H4 (cell line): ENCODE data around the gene CSMD2. TPM values are rescaled to one million over a fixed set of nuclear protein-coding genes. Genes with fewer than 3 reads are reported as not detected.

Experiments used
- DNase-seq: peaks from one replicate; pipeline ENCODE4 v3.0.0-alpha.2; 2015; ENCODE audit warnings: low spot score
- total RNA-seq: library from RNA; depleted of rRNA; stranded (reverse); fragments of >200 nt; shearing (Covaris generic); gene quantifications from 2 replicates; pipeline ENCODE4 v1.2.3, GENCODE V29; 2014

CSMD2 gene
- total RNA-seq, 1 experiment from 2014 or later = not detected

DNA sequence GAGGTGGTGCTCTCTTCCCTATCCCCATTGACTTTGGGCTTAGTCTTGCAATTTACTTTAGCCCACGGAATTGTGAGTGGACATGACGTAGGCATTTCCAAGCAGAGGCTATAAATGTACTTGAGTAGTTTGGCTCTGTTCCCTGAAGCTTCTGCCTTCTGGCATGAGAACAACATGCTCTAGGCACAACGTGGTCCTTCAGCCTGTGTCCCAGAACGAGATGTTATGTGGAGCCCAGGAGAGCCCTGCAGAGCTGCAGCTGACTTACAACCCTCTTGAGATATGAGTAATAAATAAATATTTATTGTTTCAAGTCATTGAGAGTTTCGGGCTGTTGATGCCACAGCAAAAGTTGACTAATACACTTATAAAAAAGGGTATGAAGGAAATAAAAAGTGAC, 406.3 kb downstream of the CSMD2 start:
- DNase-seq = no peak

DNA sequence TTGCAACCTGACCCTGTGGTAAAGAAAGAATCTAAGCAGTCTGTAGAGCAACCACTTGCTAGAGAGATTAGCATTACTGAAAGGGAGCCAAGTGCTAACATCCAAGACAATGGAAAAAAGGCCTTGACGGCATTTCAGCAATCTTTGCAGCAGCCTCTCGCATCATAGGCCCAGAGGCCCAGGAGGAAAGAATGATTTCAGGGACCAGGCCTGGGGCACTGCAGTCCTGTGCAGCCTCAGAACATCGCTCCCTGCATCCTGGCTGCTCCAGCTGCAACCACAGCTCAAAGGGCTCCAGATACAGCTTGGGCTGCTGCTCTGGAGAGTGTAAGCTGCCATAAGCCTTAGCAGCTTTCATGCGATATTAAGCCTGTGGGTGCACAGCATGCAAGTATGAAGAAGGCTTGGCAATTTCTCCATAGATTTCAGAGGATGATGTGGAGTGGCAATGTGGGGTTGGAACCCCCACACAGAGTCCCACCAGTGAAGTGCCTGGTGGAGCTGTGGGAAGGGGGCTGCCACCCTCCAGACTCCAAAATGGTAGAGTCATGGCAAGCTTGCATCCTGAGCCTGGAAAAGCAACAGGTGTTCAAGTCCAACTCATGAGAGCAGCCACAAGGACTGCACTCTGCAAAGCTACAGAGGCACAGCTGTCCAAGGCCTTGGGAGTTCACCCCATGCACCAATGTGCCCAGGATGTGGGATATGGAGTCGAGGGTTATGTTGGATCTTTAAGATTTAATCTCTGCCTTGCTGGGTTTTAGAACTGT, 411.8 kb downstream of the CSMD2 start:
- no peak for DNase-seq

DNA sequence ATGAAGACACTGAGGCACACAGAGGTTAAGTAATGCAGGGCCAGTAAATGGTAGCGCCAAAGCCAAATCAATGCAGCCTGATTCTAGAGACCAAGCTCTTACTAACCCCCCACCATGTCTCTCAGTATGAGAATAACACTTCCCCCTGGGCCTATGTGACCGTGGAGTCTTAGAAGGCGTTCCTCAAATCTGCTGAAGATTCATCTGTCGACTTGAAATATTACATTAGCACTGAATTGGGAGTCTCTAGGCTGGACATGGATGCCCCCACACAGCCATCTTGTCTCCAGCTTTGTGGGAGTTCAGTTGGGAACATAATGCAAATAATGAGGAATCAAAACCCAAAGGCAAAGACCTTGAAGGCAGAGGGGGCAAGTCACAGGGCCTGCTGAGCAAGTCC, 419.1 kb downstream of the CSMD2 start:
- no peak for DNase-seq

DNA sequence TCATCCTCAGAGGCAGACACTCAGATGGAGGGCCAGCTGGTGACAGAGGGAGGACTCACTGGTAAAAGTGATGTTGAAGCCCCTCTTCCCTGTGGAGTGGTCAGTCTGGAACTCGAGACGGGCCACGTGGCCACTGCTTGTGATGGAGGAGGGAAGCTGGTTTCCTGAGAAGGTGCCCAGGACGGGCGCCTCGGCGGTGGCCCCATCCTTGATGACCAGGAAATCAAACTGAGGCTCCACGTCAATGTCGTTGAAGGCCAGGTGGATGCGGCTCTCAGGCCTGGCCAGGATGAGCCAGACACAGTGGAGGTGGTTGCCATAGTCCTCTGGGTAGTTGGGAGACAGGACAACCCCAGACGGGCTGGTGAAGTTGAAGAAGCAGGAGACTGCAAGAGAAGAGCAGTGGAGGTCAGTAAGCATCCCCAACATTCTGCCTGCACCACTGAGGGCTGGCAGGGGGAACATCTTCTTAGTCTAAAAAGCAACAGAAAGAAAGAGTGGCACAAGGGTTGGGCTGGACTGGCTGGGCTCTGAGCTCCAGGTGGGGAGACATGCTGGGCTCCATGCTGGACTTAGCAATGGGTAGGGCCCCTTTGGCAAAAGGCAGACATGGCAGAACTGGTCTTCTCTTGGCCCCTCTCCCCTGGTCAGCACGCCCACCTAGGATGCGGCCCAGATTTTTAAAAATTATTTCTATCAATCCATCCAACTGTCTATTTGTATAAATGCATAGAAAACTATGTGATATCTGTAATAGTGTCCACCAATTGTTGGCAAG, 421.6 kb downstream of the CSMD2 start:
- no peak for DNase-seq

DNA sequence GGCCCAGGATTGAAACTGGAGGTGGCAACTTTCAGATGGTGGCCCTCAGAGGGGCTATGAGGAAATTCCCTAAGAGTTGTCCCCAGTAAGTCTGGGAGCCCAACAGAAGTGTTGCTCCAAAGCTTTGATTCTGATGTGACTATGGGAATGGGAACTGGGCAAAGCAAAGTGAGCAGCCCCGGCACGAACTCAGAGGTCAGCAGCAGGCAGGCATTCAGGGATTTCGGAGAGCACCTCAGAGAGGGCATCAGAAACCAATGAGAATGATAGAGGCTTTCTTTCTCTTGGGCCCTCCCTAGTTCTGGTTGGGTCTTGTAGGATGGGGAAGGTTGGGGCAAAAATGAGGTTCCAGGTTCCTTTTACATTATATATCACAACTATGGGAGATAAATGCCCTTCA, 422.4 kb downstream of the CSMD2 start:
- no peak for DNase-seq

DNA sequence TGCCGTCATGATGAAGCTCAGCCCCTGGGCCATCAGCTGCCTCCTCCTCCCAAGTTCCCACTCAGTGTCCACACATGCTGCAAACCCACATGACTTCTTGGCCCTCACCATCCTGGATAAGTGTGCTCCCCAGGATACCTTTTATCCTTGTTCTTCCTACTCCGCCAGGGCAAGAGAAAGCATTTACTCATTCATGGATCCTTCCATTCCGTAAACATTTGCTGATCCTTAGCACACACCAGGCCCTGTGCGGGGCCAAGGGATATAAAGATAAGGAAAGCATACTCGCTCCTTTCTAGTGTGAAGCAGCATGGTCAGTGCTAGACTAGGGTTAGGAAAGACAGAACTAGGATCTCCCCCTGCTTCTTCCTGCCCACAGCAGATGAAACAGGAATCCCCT, 423.3 kb downstream of the CSMD2 start:
- DNase-seq = no peak

DNA sequence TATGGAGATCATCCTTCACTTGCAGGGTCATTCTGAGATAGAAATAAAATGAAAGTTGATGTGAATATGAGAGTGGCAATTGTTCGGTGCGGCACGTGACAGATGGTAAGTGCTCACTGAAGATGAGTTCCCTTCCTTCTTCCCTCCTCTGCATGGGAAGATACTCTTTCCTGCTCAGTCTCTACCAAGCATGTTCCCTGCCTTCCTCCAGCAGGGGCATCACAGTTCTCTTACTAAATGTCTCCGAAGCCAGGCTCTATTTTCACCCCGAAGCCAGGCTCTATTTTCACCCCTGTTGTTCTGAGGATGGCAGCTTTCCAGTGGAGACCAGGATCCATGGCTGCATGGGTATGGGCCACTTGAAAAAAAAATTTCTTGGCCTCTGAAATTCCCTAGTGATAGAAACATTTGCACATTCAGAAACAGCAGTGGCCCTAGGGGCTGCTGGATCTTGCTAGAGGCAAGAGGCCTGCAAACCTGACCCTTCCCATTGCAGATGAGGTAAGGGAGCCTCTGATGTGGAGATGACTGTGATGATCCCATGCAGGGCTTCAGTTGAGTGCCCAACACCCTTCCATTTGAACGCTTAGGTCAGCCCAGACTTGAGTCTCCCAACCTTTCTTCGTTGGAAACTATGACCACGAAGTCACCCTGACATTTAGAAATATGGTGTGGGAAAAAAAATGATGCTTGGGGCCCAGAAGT, 424.8 kb downstream of the CSMD2 start:
- DNase-seq = no peak

DNA sequence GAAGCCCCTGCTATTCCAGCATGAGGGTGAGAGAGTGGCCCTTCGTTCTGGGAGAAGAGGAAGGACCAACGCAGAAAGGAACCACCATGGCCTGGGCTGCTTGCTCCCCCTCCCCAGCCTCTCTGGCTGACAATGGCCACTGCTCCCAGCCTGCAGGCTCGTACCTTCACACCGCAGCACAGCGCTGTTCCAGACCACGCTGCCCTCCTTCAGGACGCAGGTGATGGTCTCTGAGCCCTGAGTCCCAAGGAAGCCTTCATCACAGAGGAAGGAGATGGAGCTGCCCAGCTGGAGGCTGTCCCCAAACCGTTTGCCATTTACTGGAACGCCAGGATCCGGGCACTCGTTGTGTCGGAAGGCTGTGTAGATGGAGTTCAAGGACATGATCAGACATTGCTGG, 426.1 kb downstream of the CSMD2 start:
- no peak for DNase-seq

DNA sequence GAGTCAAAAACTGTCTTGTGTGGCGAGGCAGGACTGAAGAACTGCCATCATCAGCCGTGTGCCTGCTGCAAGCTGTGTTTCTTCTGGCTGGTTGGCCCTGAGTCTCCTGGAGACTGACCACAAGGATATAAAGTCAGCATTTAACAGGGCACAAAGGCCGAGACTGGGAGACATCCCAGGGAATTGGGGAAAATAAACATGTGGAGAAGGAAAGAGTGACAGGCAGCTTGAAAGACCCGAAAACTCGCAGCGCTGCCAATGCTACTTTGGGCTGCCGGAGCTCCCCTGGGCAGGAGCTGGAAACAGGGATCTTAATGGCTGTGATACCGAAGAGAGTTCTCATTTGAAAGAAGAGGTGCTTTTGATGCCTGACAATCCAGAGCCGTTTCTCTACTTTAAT, 426.5 kb downstream of the CSMD2 start:
- no peak for DNase-seq

DNA sequence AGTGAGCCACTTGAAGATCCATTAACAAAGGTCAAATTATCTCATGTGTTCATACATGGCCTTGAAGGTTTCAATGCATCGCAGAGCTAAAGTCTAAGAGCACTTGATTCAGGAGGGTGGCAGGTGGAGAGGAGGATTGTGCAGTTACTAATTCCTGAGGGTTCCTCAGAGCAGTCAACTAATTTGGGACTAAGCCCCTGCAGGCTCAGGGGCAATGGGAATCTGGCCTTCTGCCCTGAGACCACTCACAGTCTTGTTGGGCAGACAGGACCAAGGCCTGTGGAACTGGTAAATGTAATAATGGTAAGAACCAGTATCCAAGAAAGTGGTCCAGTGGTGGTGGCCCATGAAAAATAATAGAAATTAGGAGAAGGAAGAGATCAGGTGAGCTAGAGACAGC, 428.5 kb downstream of the CSMD2 start:
- DNase-seq = no peak

DNA sequence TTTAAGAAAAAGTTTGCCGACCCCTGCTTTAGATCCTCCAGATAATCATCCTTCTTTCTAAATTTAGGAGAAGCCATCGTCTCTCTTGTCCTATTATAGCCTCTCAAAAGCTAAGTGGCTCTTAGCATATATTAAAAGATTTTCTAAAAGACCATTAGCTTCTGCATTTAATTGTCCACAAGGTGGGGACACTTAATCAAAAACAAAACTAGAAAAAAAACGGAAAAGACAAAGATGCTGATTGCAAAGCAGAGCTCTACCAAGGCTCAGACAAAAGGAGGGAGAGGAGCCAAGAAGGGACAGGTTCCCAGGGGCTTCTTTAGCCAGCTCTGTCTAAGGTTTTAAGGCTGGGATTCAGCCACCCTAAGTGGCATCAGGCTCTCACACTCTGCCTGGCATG, 429.4 kb downstream of the CSMD2 start:
- no peak for DNase-seq

DNA sequence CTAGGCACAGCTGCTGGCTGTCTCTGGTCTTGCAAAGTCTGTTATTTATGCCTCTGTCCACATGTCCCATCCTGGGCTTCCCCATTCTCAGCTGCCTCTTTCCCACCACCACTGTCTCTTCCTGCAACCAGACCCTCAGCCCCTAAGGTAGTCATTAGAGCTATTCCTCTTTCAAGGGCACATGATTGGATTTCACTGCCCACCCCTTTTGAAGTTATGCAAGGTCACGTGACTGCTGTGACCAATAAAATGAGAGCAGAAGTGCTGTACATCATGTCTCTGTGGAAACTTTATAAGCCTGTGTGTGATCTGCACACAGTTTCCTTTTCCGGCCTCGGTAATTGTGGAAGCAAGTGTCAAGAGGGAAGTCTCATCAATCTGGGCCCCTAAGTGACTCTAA, 437.7 kb downstream of the CSMD2 start:
- no peak for DNase-seq

DNA sequence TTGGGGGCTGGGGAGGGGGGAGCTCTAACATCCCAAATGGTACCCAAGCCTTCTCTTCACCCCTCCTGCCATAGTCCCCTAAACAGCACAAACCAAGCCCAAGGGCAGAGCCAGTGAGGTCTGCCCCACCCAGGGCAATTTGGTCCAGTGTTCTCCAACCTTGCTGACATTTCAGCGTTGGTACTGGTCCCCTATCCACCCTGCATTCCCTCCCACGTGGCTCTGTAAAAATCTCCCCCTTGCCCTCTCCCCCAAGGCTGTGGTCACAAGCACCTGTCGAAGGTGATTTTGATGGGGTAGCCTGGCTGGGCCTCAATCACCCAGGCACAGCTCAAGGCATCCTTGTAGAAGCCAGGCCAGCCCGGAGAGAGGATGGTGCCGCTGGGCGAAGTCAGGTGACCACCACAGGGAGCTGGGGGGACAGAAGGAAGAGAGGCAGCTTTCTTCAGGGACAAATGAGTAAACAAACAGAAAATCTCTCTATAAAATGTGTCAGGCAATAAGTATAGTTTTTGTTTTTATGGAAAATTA, 438.7 kb downstream of the CSMD2 start:
- DNase-seq = no peak

DNA sequence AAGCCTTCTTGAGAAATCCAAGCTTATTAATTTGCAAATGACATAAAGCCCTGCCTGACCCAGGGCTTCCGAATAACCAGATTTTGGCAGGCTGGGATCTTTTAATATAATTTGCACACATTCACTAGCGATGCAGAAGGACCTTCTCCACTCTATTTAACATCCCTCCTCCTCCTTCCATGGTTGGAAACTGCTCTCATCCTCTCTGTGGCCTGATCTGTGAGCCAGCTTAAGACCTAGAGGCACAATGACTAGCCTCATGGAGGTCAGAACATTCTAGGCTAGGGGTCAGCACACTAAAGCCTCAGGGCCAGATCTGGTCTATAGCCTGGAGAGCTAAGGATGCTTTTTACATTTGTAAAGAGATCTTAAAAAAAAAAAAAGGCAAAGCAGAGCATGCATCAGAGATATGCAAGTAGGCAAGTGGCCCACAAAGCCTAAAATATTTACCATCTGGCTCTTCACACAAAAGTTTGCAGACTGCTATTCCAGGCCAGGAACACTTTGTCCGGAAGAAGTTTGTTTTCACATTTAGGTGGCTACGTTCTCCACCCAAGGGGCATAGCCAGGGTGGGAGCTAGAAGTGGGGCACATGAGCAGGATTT, 439.4 kb downstream of the CSMD2 start:
- DNase-seq = no peak

DNA sequence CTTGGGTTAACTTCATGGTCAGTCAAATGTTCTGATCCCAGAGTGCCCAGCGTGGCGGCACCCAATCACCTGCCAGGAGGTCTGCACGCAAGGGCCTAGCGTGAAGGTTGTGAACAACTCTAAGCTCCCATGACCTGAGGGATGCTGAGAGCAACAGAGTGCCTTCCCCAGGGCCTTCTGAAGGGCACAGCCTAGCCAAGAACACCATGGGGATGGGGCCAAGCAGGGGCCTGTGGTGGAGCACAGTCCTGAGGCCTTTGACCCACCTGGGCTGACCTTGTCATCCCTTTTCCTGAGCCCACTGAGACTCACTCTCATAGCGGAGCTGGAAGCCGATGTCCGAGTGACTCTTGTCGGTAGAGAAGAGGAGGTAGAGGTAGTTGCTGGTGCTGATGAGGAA, 440.0 kb downstream of the CSMD2 start:
- DNase-seq = no peak

DNA sequence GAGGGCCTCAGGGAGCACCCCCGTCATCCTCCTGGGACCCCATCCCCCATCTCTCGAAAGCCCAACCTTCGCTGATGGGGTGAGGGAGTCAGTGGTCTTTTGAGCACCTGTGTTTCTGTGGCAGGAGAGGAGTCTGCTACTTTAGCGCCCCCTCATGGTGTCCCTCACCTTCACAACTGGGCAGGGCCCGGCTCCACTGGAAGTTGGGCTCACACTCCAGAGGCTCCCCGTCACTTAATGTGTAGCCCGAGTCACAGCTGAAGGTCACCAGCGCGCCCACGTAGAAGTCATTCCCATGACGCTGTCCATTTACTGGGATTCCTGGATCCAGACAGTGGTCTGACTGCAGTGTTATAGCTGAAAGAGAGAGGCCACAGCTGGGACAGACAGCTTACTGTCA, 440.7 kb downstream of the CSMD2 start:
- no peak for DNase-seq

DNA sequence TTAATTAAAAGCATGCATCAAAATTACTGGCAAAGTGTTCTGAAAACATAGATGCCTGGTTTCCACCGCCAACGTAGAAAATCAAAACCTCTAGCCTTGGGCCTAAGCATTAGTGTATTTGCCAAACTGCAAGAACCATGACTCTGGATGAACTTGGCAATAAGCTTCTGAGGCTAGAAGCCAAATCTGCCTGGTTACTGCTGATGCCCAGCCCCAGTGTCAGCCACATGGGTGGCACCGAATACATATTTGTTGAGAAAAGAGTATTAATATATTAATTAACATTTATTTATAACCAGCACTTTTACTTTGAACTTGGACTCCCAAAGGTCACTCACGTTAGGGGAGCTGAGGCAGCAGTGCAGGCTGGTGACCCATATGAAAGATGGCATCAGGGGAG, 441.8 kb downstream of the CSMD2 start:
- DNase-seq = no peak

DNA sequence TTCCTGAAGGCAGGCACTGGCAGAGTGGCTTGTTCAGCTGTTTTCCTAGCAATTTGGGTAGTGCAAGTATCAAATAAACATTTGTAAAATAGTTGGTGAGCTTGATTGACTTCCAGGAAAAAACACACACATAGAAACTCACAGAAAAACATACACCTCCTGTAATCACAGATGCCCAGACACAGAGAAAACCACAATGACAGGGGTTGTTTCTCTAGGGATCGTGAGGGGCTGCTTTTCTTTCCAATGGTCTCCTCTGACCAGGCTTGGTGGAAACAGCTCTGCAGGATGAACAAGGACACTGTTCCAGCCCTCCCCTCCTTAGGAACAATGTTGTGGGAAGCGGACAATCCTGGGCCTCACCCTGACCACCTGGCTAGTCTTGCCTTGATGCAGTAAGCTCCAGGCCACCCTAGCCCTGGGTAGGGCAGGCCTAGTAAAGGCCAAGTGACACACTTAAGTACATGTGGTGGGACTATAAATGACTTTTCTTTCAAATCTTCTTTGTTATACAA, 443.7 kb downstream of the CSMD2 start:
- no peak for DNase-seq

GRCh38 chr1:33719771-33720670, 445.0 kb downstream of the CSMD2 start:
- DNase-seq = no peak

GRCh38 chr1:33719326-33719725, 445.7 kb downstream of the CSMD2 start:
- no peak for DNase-seq

DNA sequence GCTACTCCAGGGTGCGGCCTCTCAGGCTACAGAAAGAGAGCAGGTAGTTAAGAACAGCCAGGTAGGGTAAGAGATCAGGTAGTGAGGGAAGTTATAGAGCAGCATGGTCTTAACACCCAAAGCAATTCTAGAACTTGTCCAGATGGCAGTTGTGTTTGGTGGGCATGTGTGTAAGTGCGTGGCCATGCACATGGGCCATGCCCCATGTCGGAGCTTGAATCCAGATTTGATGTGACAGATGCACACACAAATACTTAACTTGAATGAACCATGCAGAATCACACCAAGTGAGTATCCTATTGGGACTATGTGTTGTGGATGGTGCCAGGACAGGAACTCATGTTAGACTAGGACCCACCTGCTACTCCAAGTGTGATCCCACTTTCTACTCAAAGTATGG, 446.8 kb downstream of the CSMD2 start:
- DNase-seq = no peak
